Measurements from ENCODE around the gene ARHGEF2.

ARHGEF2 gene

DNA sequence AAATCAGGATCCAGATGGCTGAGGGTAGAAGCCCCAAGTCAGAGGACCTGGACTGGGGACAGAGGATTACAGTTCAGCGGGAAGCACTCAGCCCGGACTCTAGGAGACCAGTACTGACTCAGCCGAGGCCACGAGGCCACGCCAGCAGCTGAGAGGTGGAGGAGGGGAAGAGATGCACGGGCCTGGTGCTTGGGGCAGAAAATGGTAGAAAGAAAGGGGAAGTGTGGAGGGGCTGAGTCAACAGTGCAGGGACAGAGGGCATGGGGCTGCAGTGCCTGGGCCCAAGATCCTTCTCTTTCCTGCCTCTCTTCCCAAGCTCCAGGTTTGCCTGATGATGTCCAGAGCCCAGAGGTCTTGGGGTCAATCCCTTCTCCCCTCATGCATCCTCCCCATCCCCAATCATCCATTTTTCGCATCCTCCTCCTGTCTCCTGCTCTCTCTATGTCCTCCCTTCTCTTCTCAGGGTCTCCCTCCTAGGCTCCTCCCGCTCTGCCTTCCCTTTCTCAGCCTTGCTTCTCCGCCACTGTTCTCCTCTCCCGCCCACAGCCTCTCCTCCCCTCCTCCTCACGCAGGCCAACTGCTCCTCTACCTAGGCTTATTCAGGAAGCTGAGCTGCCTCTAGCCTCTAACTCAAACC is 7.7 kb downstream of the ARHGEF2 start:
- peak; percentile 80 for DNase-seq

DNA sequence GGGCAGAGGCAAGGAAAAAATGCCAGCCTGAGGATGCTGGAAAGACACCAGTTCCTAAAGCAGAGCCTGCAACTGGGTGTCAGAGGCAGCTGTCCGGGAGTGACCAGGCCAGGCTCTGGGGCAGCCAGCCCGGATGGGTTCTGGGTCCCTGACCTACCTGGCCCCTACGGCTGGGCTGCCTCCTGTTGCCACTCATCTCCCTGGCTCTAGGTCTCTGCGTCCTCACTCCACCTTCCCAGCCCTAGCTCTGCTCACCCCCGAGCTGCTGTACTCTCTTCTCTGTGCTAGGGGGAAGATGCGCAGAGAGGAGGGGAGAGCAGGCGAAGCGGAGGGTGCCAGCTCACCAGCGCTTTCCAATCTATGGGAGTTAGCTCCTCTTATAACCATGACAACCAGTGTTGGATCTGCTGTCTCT is 9.0 kb downstream of the ARHGEF2 start:
- DNase-seq, result no peak

- peak; percentile 86 for DNase-seq
Measured at GRCh38 chr1:155968670-155969069, 9.7 kb downstream of the ARHGEF2 start.

- no peak for DNase-seq
Measured at GRCh38 chr1:155968051-155968400, 10.3 kb downstream of the ARHGEF2 start.

DNA sequence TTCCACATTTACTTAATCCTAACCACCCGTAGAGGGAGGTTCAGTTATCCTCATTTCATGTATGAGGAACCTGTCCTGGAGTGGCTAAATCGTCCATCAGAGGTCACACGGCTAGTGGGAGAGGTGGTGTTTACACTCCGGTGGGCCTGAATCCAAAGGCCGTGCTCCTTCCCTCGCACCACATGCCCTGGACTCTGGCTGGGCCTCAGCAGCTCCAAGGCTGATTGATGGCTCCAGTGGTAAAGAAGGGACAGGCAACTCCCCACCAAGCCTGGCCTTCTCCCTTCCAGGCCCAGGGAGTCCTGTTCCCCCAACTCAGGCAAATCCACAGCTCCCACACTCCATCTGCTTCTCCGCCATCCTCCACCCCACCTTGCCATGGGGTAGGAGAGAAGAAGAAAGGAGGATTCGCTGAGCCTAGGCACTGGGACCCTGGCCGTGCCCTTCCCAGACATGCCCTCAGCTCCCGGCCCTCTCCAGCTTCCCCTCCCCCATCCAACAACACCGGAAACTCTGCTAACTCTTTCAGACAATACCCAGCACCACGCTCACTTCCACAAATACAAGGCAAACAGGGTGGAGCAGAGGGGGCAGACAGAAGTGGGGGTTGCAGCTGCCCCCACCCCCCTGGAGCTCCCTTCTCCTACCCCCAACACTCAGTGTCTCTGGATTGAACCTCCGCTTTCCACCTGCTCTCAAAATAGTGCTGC is 10.9 kb downstream of the ARHGEF2 start:
- DNase-seq, result no peak

GRCh38 chr1:155966750-155967149 is 11.6 kb downstream of the ARHGEF2 start:
- DNase-seq, result no peak

DNA sequence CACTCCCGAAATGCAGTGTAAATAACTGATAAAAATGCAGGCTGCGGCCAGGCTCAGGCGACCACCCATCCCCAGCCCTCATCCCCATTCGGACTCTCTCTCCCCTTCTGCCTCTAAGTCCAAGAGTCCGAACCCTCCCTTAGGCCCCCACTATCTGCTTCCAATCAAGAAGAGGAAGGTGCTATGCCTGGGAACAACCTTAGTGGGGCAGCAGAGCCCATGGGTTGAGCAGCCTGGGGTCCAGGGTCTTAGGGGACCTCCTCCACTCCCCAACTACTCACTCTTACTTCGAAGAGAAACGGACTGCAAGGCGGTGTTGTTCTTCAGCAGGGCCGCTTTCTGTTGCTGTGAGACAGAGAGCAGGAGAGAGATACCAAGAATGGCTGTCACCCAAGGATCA is 12.2 kb downstream of the ARHGEF2 start:
- DNase-seq, result no peak

- DNase-seq, result no peak
Measured at GRCh38 chr1:155964193-155964592, 14.2 kb downstream of the ARHGEF2 start.

GRCh38 chr1:155962599-155963211 is 15.6 kb downstream of the ARHGEF2 start:
- DNase-seq, result no peak

DNA sequence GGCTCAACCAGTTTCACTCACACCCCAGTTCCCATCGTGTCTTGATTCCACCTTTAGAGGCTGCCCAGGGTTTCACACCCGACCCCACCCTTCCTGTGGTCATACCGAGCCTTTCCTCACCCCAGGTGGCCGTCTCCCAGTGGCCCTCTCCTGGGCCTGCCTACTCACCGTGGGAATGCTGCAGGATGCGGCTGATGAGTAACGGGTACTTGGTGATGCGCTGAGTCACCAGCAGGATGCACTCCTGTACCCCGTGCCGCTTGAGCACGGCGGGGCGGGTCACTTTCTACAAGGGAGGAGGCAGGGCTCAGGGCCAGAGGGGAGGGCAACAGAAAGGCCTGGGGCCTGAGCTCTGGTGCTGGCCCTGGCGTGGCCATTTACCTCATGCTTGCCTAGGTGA is 16.4 kb downstream of the ARHGEF2 start:
- no peak for DNase-seq

DNA sequence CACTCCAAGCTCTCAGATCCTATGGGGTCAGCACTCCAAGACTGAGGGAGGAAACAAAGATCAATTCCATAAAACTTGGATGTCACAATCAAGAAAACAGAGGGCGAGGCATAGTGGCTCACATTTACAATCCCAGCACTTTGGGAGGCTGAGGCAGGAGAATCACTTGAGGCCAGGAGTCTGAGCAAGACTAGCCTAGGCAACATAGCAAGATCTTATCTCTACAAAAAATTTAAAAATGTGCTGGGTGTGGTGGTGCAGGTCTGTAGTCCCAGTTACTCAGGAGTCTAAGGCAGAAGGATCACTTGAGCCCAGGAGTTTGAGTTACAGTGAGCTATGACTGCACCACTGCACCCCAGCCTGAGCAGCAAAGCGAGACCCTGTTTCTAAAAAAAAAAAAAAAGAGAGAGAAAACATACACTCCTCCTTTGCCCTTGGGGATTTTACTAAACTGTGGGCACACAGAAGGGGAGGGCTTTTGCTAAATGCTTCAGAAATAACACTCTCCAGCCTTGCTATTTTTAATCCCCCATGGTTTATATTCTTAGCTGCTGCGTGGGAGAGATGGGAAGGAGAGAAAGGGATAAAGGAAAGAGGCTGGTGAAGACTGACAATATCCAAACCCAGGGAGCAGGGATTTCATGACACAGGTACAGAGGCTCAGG is 18.1 kb downstream of the ARHGEF2 start:
- no peak for DNase-seq

DNA sequence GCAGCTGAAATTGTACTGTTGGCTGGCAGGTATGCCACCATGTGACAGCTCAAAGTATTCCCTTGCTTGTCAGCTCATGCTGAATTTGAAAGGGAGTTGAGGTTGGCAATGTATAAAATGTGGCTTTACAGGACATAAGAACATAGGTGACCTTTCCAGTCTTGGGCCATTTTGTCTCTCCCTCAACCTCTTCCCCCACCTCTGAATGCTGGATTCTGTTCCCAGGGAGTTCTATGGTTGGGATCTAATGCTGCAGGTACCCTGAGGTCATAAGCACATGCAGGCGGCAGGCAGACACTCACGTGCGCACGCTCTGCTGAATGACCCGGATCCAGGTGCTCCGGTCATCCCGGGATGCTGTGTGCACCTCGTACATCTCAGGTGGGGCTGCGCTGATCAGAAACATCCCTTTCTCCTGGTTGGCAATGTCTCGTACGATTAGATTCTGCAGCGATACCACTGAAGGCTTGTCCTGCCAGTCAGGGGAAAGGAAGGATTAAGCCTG is 20.9 kb downstream of the ARHGEF2 start:
- DNase-seq, result no peak

DNA sequence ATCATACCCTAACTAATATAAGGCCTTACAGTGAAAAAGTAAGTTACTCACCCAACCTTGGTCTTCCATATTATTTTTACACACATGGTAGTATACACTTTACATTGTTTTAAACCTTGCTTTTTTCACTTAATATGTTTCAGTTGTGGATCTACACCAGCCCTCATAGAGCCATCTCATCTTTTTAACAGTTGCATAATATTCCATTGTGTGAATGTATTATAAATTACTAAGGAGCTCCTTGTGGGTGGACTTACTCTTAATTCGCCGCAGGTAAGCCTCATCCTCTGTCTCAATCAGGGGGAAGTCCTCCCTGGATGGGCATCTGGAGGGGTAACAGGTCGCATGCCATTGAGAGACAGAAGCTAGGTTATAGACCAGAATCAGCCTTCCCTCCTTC is 23.7 kb downstream of the ARHGEF2 start:
- DNase-seq, result no peak

DNA sequence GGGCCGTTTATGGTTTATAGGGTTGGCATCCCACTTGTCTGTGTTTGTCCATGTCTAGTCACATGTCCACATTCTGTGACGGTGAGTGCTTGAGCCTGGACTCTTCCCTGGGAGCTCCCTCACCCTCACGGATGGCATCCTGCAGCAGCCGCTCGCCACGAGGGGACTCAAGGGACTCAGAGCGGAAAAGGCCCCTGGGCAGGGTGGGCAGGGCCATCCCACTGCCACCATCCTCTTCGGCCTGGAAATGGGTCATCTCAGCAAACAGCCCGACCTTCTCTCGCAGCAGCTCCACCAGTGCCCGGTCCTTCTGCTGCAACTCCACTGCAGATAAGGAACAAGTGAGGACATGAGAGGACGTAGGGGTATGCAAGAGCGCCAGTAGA is 25.8 kb downstream of the ARHGEF2 start:
- no peak for DNase-seq

GRCh38 chr1:155951753-155952504 is 26.4 kb downstream of the ARHGEF2 start:
- no peak for DNase-seq

DNA sequence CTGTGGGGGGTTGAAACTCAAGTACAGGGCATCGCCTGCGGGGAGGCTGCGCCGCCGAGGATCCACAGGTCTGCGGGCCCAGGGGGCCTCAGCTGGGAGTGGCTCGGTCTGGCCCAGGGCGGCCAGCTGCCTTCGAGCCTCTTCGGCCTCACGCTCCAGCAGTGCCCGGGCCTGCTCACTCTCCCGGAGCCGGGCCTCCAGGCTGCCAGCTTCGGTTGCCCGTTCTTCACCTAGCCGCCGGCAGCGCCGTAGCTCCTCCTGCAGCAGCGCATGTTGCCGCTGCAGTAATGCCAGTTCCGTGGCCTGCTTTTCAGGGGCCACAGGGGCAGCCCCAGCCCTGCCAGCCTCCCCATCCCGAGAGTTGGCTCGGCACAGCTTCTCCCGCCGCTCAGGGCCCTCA is 27.5 kb downstream of the ARHGEF2 start:
- DNase-seq, result no peak

DNA sequence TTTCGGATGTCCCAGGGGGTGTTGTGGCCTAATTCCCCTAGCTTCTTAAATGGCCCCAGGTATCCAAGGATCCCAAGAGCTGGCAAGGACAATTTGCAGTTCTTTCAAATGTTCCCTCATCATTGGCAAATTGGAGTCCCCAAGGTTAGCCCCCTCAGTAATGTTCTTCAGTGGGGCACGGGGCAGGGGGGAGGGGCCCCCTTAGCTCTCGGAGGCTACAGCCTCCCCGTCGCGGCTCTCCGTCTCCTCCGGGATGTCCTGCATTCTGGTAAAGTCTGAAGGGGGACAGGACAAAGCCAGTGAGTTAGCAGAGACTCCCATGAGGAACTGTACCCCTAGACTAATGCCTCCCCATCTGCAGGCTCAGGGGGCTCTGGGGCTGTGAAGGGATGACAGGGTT is 30.6 kb downstream of the ARHGEF2 start:
- no peak for DNase-seq

DNA sequence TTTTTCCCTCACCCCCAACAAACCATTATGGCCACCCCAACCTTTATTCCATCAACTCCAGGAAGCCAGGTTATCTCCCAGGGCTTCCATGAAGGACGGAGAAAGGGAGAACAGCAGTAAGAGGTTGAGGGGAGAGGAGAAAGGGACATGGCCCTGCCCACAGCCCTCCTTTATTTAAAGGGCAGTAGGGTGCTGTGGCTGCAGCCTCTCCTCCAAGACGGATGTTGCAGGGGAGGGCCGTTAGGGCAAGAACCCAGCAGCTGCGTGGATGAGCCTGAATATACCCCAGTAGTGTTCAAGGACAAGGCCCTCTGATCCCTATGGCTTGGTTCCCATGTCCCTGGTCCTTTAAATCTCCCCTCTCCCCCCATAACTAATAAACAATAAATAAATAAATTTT is 31.1 kb downstream of the ARHGEF2 start:
- DNase-seq, result no peak

GRCh38 chr1:155946633-155947219 is 31.6 kb downstream of the ARHGEF2 start:
- no peak for DNase-seq

- DNase-seq, result no peak
Measured at GRCh38 chr1:155944444-155944799, 33.9 kb downstream of the ARHGEF2 start.

GRCh38 chr1:155942578-155943141 is 35.7 kb downstream of the ARHGEF2 start:
- no peak for DNase-seq

DNA sequence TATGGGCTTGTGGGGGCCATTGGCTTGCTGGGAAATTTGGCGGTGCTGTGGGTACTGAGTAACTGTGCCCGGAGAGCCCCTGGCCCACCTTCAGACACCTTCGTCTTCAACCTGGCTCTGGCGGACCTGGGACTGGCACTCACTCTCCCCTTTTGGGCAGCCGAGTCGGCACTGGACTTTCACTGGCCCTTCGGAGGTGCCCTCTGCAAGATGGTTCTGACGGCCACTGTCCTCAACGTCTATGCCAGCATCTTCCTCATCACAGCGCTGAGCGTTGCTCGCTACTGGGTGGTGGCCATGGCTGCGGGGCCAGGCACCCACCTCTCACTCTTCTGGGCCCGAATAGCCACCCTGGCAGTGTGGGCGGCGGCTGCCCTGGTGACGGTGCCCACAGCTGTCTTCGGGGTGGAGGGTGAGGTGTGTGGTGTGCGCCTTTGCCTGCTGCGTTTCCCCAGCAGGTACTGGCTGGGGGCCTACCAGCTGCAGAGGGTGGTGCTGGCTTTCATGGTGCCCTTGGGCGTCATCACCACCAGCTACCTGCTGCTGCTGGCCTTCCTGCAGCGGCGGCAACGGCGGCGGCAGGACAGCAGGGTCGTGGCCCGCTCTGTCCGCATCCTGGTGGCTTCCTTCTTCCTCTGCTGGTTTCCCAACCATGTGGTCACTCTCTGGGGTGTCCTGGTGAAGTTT is 36.4 kb downstream of the ARHGEF2 start:
- no peak for DNase-seq

All from midbrain (tissue), 1 donor.